ENCODE measurements around the gene KCNJ18. TPM values are rescaled to one million over a fixed set of nuclear protein-coding genes. Genes with fewer than 3 reads are reported as not detected.
"Not testable (repeated sequence)": the region's sequence is repeated elsewhere in the genome, so short reads cannot be mapped to it uniquely, and the experiment has no call there.

The KCNJ18 gene
- total RNA-seq, 1 experiment from 2014 or later = not detected

- H2BK120ac ChIP-seq (ENCODE audit: low read depth, low read length, poor library complexity, severe bottlenecking) = no peak overlapping the region
- no peak overlapping the region for H2BK5ac ChIP-seq (ENCODE audit: insufficient read length, low read length)
- H3K79me1 ChIP-seq (ENCODE audit: insufficient read depth, low read depth, low read length, poor library complexity, severe bottlenecking) = no peaks in the 10 kb centered on the region
- H2BK12ac ChIP-seq (ENCODE audit: insufficient read length, low read depth, low read length) = no peak overlapping the region
- no peak overlapping the region for H3K56ac ChIP-seq (ENCODE audit: insufficient read length, low read depth, low read length)
- no peak overlapping the region for H3T11ph ChIP-seq (ENCODE audit: low read length)
- no peaks in the 10 kb centered on the region for H4K20me1 ChIP-seq (ENCODE audit: control insufficient read depth, insufficient read depth, insufficient read length)
- H3K27me3 ChIP-seq (ENCODE audit: insufficient read depth, low read length) = no peaks in the 10 kb centered on the region
- peaks cover 97 to 99% of the 10 kb centered on the region in 2 experiments for H3K9me3 Mint-ChIP-seq
- no peak overlapping the region for H4K8ac ChIP-seq (replicated peaks; ENCODE audit: insufficient read length, low read depth, low read length)
- no peaks in the 10 kb centered on the region for H3K23me2 ChIP-seq (ENCODE audit: insufficient read length, low read depth, low read length, poor library complexity, severe bottlenecking)
- H2BK20ac ChIP-seq (ENCODE audit: low read depth, low read length, poor library complexity, severe bottlenecking) = no peak overlapping the region
- WGBS (ENCODE audit: extremely low coverage, insufficient read length, low lambda C conversion rate) = no CpG with 5 or more reads among the region's 43 CpGs
- no peak for TF ChIP-seq CTCF (conservative IDR thresholded peaks at IDR 0.05)
- peaks cover 0 to 5% of the 10 kb centered on the region in 2 experiments; a peak in 2 of 4 replicates for H3K4me1 Mint-ChIP-seq
- no peak overlapping the region for H3K23ac ChIP-seq (ENCODE audit: insufficient read length, low read depth, low read length)
- H2AK5ac ChIP-seq (ENCODE audit: insufficient read length, low read length) = no peak overlapping the region
- no peak overlapping the region for H2AFZ ChIP-seq (ENCODE audit: low read length)
- H3K4me3 Mint-ChIP-seq = no peak overlapping the region
- H3K9me3 ChIP-seq (ENCODE audit: control insufficient read depth, low read depth, low read length) = peaks cover 87% of the 10 kb centered on the region
- H3K79me2 ChIP-seq (ENCODE audit: insufficient read depth, low read length) = no peaks in the 10 kb centered on the region
- no peak overlapping the region for H3K4me2 ChIP-seq (ENCODE audit: insufficient read depth, insufficient read length, low read length)
- H3K4ac ChIP-seq (ENCODE audit: low read depth, low read length) = no peak overlapping the region
- H3K27ac ChIP-seq (ENCODE audit: insufficient read length, low read depth, low read length) = no peak overlapping the region
- peaks cover 42 to 78% (median 45%) of the 10 kb centered on the region in 3 experiments for H3K36me3 Mint-ChIP-seq (ENCODE audit: insufficient read depth in 1 of 3, low read depth in 3 of 3)
- no peak overlapping the region for H4K5ac ChIP-seq (ENCODE audit: insufficient read length, low read depth, low read length)
- H3K4me1 ChIP-seq (ENCODE audit: insufficient read depth, low read length) = no peaks in the 10 kb centered on the region; the same call in 1 of the 2 replicates
- H3K18ac ChIP-seq (ENCODE audit: insufficient read length, low read depth, low read length) = no peak overlapping the region
- H4K91ac ChIP-seq (ENCODE audit: insufficient read length, low read depth, low read length) = no peak overlapping the region
- H3K27ac Mint-ChIP-seq = no peak overlapping the region
- H3K27me3 Mint-ChIP-seq (ENCODE audit: low read depth) = peaks cover 17% of the 10 kb centered on the region
- H3K9ac ChIP-seq (ENCODE audit: extremely low read depth, insufficient read length, low read length) = no peak overlapping the region
- H2BK15ac ChIP-seq (ENCODE audit: low read depth, low read length) = no peak overlapping the region
- H3K14ac ChIP-seq (ENCODE audit: insufficient read depth, low read length) = no peak overlapping the region
- peak; percentile 27 for DNase-seq
These were observed 18.0 kb upstream of the KCNJ18 start for GRCh38 chr17:21674242-21674731.

GRCh38 chr17:21674891-21675738, 17.2 kb upstream of the KCNJ18 start:
- H3K56ac ChIP-seq (ENCODE audit: insufficient read length, low read depth, low read length); H4K5ac ChIP-seq (ENCODE audit: insufficient read length, low read depth, low read length); H3K4ac ChIP-seq (ENCODE audit: low read depth, low read length); H2BK20ac ChIP-seq (ENCODE audit: low read depth, low read length, poor library complexity, severe bottlenecking); H2AK5ac ChIP-seq (ENCODE audit: insufficient read length, low read length); H3K14ac ChIP-seq (ENCODE audit: insufficient read depth, low read length); H3K79me1 ChIP-seq (ENCODE audit: insufficient read depth, low read depth, low read length, poor library complexity, severe bottlenecking); H3K79me2 ChIP-seq (ENCODE audit: insufficient read depth, low read length); H3K23ac ChIP-seq (ENCODE audit: insufficient read length, low read depth, low read length); H3K18ac ChIP-seq (ENCODE audit: insufficient read length, low read depth, low read length); H2BK15ac ChIP-seq (ENCODE audit: low read depth, low read length); H2BK120ac ChIP-seq (ENCODE audit: low read depth, low read length, poor library complexity, severe bottlenecking); H3K4me1 ChIP-seq (ENCODE audit: insufficient read depth, low read length); H2BK5ac ChIP-seq (ENCODE audit: insufficient read length, low read length); H3K27ac ChIP-seq (ENCODE audit: insufficient read length, low read depth, low read length); H4K8ac ChIP-seq (replicated peaks; ENCODE audit: insufficient read length, low read depth, low read length); H3K23me2 ChIP-seq (ENCODE audit: insufficient read length, low read depth, low read length, poor library complexity, severe bottlenecking); H2AFZ ChIP-seq (ENCODE audit: low read length); H3T11ph ChIP-seq (ENCODE audit: low read length); H3K27ac Mint-ChIP-seq; H4K91ac ChIP-seq (ENCODE audit: insufficient read length, low read depth, low read length); H4K20me1 ChIP-seq (ENCODE audit: control insufficient read depth, insufficient read depth, insufficient read length); H3K4me1 Mint-ChIP-seq; H3K4me2 ChIP-seq (ENCODE audit: insufficient read depth, insufficient read length, low read length); H2BK12ac ChIP-seq (ENCODE audit: insufficient read length, low read depth, low read length); H3K4me3 Mint-ChIP-seq; H3K27me3 ChIP-seq (ENCODE audit: insufficient read depth, low read length); H3K9ac ChIP-seq (ENCODE audit: extremely low read depth, insufficient read length, low read length): not testable (repeated sequence)
- WGBS (ENCODE audit: extremely low coverage, insufficient read length, low lambda C conversion rate) = no CpG with 5 or more reads among the region's 17 CpGs
- peaks cover 95 to 97% of the 10 kb centered on the region in 2 experiments for H3K9me3 Mint-ChIP-seq
- peaks cover 15% of the 10 kb centered on the region for H3K27me3 Mint-ChIP-seq (ENCODE audit: low read depth)
- H3K9me3 ChIP-seq (ENCODE audit: control insufficient read depth, low read depth, low read length) = peaks cover 82% of the 10 kb centered on the region
- H3K36me3 Mint-ChIP-seq (ENCODE audit: insufficient read depth in 1 of 3, low read depth in 3 of 3) = peaks cover 44 to 76% (median 45%) of the 10 kb centered on the region in 3 experiments
- DNase-seq = peak; percentile 15
